H9 (cell line): ENCODE measurements around the gene TBL1X. TPM values are rescaled to one million over a fixed set of nuclear protein-coding genes. Genes with fewer than 3 reads are reported as not detected.

Experiments used
- DNase-seq: peaks from one replicate; pipeline ENCODE4 v3.0.0-alpha.2; 2017
- H2AFZ ChIP-seq: one replicate; pipeline ENCODE4 v1.6.1; 2013; ENCODE audit warnings: mild to moderate bottlenecking, low read length, control low read depth, moderate library complexity
- H2AK5ac ChIP-seq: 2 replicates; pipeline ENCODE4 v1.6.1; 2013; ENCODE audit warnings: low read length, control low read depth, mixed read lengths; ENCODE audit not compliant: insufficient read length
- H2BK120ac ChIP-seq: one replicate; pipeline ENCODE4 v1.6.1; 2013; ENCODE audit warnings: low read depth, mild to moderate bottlenecking, low read length, control low read depth, inconsistent platforms; ENCODE audit not compliant: poor library complexity, severe bottlenecking
- H2BK12ac ChIP-seq: 2 replicates; pipeline ENCODE4 v1.6.1; 2013; ENCODE audit warnings: low read length, control low read depth, mixed read lengths, low read depth; ENCODE audit not compliant: insufficient read length
- H2BK15ac ChIP-seq: 2 replicates; pipeline ENCODE4 v1.6.1; 2013; ENCODE audit warnings: low read depth, low read length, control low read depth
- H2BK20ac ChIP-seq: one replicate; pipeline ENCODE4 v1.6.1; 2013; ENCODE audit warnings: low read depth, mild to moderate bottlenecking, low read length, control low read depth, inconsistent platforms; ENCODE audit not compliant: poor library complexity, severe bottlenecking
- H2BK5ac ChIP-seq: 2 replicates; pipeline ENCODE4 v1.6.1; 2013; ENCODE audit warnings: low read length, control low read depth, mixed read lengths; ENCODE audit not compliant: insufficient read length
- H3K14ac ChIP-seq: 2 replicates; pipeline ENCODE4 v1.6.1; 2013; ENCODE audit warnings: low read length, control low read depth; ENCODE audit not compliant: insufficient read depth
- H3K18ac ChIP-seq: 2 replicates; pipeline ENCODE4 v1.6.1; 2013; ENCODE audit warnings: low read depth, mild to moderate bottlenecking, mixed read lengths, low read length, control low read depth; ENCODE audit not compliant: insufficient read length
- H3K23ac ChIP-seq: 2 replicates; pipeline ENCODE4 v1.6.1; 2013; ENCODE audit warnings: low read length, control low read depth, mixed read lengths, low read depth; ENCODE audit not compliant: insufficient read length
- H3K23me2 ChIP-seq: 2 replicates; pipeline ENCODE4 v1.6.1; 2013; ENCODE audit warnings: low read depth, mild to moderate bottlenecking, mixed read lengths, low read length, control low read depth; ENCODE audit not compliant: insufficient read length, poor library complexity, severe bottlenecking
- H3K27ac ChIP-seq: 2 replicates; pipeline ENCODE4 v1.5.1; 2013; ENCODE audit warnings: low read length, control low read depth, mixed read lengths, low read depth; ENCODE audit not compliant: insufficient read length
- H3K27me3 ChIP-seq: 2 replicates; pipeline ENCODE4 v1.6.1; 2013; ENCODE audit warnings: low read length, control low read depth, inconsistent platforms; ENCODE audit not compliant: insufficient read depth
- H3K4ac ChIP-seq: 2 replicates; pipeline ENCODE4 v1.6.1; 2013; ENCODE audit warnings: low read depth, mild to moderate bottlenecking, control low read depth, inconsistent platforms, low read length, moderate library complexity
- H3K4me1 ChIP-seq: 2 replicates; pipeline ENCODE4 v1.6.1; 2013; ENCODE audit warnings: low read length, control low read depth, inconsistent platforms; ENCODE audit not compliant: insufficient read depth
- H3K4me2 ChIP-seq: 2 replicates; pipeline ENCODE4 v1.6.1; 2013; ENCODE audit warnings: low read length, control low read depth, mixed read lengths; ENCODE audit not compliant: insufficient read length, insufficient read depth
- H3K56ac ChIP-seq: 2 replicates; pipeline ENCODE4 v1.6.1; 2013; ENCODE audit warnings: low read depth, mild to moderate bottlenecking, mixed read lengths, low read length, control low read depth; ENCODE audit not compliant: insufficient read length
- H3K79me1 ChIP-seq: 2 replicates; pipeline ENCODE4 v1.6.1; 2013; ENCODE audit warnings: low read depth, mild to moderate bottlenecking, moderate library complexity, low read length, control low read depth, inconsistent platforms; ENCODE audit not compliant: insufficient read depth, poor library complexity, severe bottlenecking
- H3K79me2 ChIP-seq: 2 replicates; pipeline ENCODE4 v1.6.1; 2013; ENCODE audit warnings: low read length, control low read depth, inconsistent platforms; ENCODE audit not compliant: insufficient read depth
- H3K9ac ChIP-seq: 2 replicates; pipeline ENCODE4 v1.6.1; 2013; ENCODE audit warnings: low read length, control low read depth, mixed read lengths; ENCODE audit not compliant: insufficient read length; ENCODE audit errors: extremely low read depth
- H3K9me3 ChIP-seq: one replicate; pipeline ENCODE4 v1.6.1; 2013; ENCODE audit warnings: low read depth, low read length, inconsistent platforms; ENCODE audit not compliant: control insufficient read depth
- H3T11ph ChIP-seq: one replicate; pipeline ENCODE4 v1.6.1; 2013; ENCODE audit warnings: mild to moderate bottlenecking, low read length, control low read depth, inconsistent platforms
- H4K20me1 ChIP-seq: one replicate; pipeline ENCODE4 v1.6.1; 2013; ENCODE audit not compliant: control insufficient read depth, insufficient read length, insufficient read depth
- H4K5ac ChIP-seq: 2 replicates; pipeline ENCODE4 v1.6.1; 2013; ENCODE audit warnings: low read depth, mild to moderate bottlenecking, mixed read lengths, low read length, control low read depth; ENCODE audit not compliant: insufficient read length
- H4K8ac ChIP-seq: replicated peaks from 2 replicates; pipeline ENCODE4 v1.6.1; 2013; ENCODE audit warnings: low read length, control low read depth, mixed read lengths, low read depth; ENCODE audit not compliant: insufficient read length
- H4K91ac ChIP-seq: 2 replicates; pipeline ENCODE4 v1.6.1; 2013; ENCODE audit warnings: low read depth, mild to moderate bottlenecking, moderate library complexity, mixed read lengths, low read length, control low read depth; ENCODE audit not compliant: insufficient read length
- H3K27ac Mint-ChIP-seq, 3 experiments: 2 replicates in 2 of 3; 3 replicates in 1 of 3; pipeline ENCODE4 v1.8.0; 2020 to 2021; ENCODE audit warnings: mixed read lengths in 3 of 3, mild to moderate bottlenecking in 1 of 3, moderate library complexity in 1 of 3
- H3K27me3 Mint-ChIP-seq: 2 replicates; pipeline ENCODE4 v1.8.0; 2021; ENCODE audit warnings: low read depth, mild to moderate bottlenecking, moderate library complexity, mixed read lengths
- H3K36me3 Mint-ChIP-seq, 3 experiments: 2 replicates in 2 of 3; 3 replicates in 1 of 3; pipeline ENCODE4 v1.8.0; 2020 to 2021; ENCODE audit warnings: low read depth in 3 of 3, mixed read lengths in 3 of 3; ENCODE audit not compliant: insufficient read depth in 1 of 3
- H3K4me1 Mint-ChIP-seq, 2 experiments: 2 replicates each; pipeline ENCODE4 v1.8.0; 2020; ENCODE audit warnings: mixed read lengths in 2 of 2
- H3K4me3 Mint-ChIP-seq, 2 experiments: 2 replicates in 1 of 2; 3 replicates in 1 of 2; pipeline ENCODE4 v1.8.0; 2020 to 2021; ENCODE audit warnings: mild to moderate bottlenecking in 2 of 2, mixed read lengths in 2 of 2, moderate library complexity in 1 of 2
- H3K9me3 Mint-ChIP-seq, 2 experiments: 2 replicates in 1 of 2; 3 replicates in 1 of 2; pipeline ENCODE4 v1.8.0; 2020; ENCODE audit warnings: mild to moderate bottlenecking in 2 of 2, mixed read lengths in 2 of 2, moderate library complexity in 1 of 2
- CTCF ChIP-seq: fragments of 200-600 bp; sonication (generic); conservative IDR thresholded peaks from 3 replicates; pipeline ENCODE4 v1.8.0; 2021; ENCODE audit warnings: antibody characterized with exemption, mild to moderate bottlenecking
- WGBS: extraction: QIAGEN DNeasy Blood & Tissue Kit; methylation state at CpG from one replicate; pipeline ENCODE4 v1.1.7; 2013; ENCODE audit warnings: missing lambda C conversion rate, low lambda C conversion rate, mixed read lengths; ENCODE audit not compliant: insufficient read length; ENCODE audit errors: extremely low coverage; 5-methylcytosine and 5-hydroxymethylcytosine counted together
- total RNA-seq: library from RNA; stranded (reverse); gene quantifications from 2 replicates; pipeline ENCODE4 v1.2.1, GENCODE V29; 2021

TBL1X gene
- total RNA-seq, 1 experiment from 2014 or later, result 24.1 TPM

GRCh38 chrX:9730078-9730477 lies 265.2 kb downstream of the TBL1X start:
- no peak overlapping the region for H3K27ac ChIP-seq
- H2BK120ac ChIP-seq, result no peak overlapping the region
- H4K8ac ChIP-seq, result no peak overlapping the region
- H4K5ac ChIP-seq, result no peak overlapping the region
- no peak overlapping the region for H2BK5ac ChIP-seq
- peaks cover 10% of the 10 kb centered on the region for H3K27me3 Mint-ChIP-seq
- no peak overlapping the region for H3K23ac ChIP-seq
- H2BK20ac ChIP-seq, result no peak overlapping the region
- no peak overlapping the region for H3K56ac ChIP-seq
- no peaks in the 10 kb centered on the region; the same call in 1 of the 2 replicates for H3K79me2 ChIP-seq
- WGBS, result no CpG with 5 or more reads among the region's 3 CpGs
- no peak overlapping the region for H3K4me3 Mint-ChIP-seq
- H3K18ac ChIP-seq, result no peak overlapping the region
- no peak overlapping the region for H3K14ac ChIP-seq
- no peak overlapping the region for H2AK5ac ChIP-seq
- H4K20me1 ChIP-seq, result no peaks in the 10 kb centered on the region
- H3K9me3 ChIP-seq, result peaks cover 36% of the 10 kb centered on the region
- H3K9me3 Mint-ChIP-seq, result peaks cover 44 to 55% of the 10 kb centered on the region in 2 experiments
- no peak overlapping the region for H3K9ac ChIP-seq
- H3K23me2 ChIP-seq, result no peaks in the 10 kb centered on the region
- TF ChIP-seq CTCF, result no peak
- DNase-seq, result no peak
- no peak overlapping the region for H3K4me2 ChIP-seq
- no peak overlapping the region for H3T11ph ChIP-seq
- no peak overlapping the region for H4K91ac ChIP-seq
- H3K36me3 Mint-ChIP-seq, result peaks cover 40 to 56% (median 54%) of the 10 kb centered on the region in 3 experiments
- H2AFZ ChIP-seq, result no peak overlapping the region
- no peaks in the 10 kb centered on the region for H3K4me1 ChIP-seq
- no peak overlapping the region for H2BK15ac ChIP-seq
- no peak overlapping the region for H2BK12ac ChIP-seq
- no peaks in the 10 kb centered on the region for H3K79me1 ChIP-seq
- no peak overlapping the region for H3K27ac Mint-ChIP-seq
- no peak overlapping the region for H3K4ac ChIP-seq
- H3K4me1 Mint-ChIP-seq, result no peaks in the 10 kb centered on the region
- H3K27me3 ChIP-seq, result no peaks in the 10 kb centered on the region
